ENCODE data around the gene GNB3. TPM values are rescaled to one million over a fixed set of nuclear protein-coding genes. Genes with fewer than 3 reads are reported as not detected.
"Not testable (repeated sequence)": the region's sequence is repeated elsewhere in the genome, so short reads cannot be mapped to it uniquely, and the experiment has no call there.

GNB3 gene
- polyA plus RNA-seq, 4 donors: 1.0 to 5.5 (median 3.2) TPM; not detected in 1

DNA sequence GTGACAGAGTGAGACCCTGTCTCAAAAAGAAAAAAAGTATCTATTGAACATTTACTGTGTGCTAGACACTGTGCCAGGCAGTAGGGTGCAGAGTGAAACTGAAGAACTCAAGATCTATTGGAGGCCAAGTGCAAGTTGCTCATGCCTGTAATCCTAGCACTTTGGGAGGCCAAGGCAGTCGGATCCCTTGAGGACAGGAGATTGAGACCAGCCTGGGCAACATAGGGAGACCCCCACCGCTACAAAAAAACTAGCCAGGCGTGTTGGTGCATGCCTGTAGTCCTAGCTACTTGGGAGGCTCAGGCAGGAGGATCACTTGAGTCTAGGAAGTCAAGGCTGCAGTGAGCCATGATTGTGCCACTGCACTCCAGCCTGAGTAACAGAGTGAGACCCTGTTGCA is 52.0 kb downstream of the GNB3 start:
- not testable (repeated sequence) for FAIRE-seq; H3K27ac ChIP-seq (ENCODE audit: low read depth in 1 of 3, low read length in 2 of 3); H3K36me3 ChIP-seq (ENCODE audit: control insufficient read depth in 3 of 3, insufficient read depth in 2 of 3, low read depth in 1 of 3, low read length in 3 of 3); H3K9me3 ChIP-seq (ENCODE audit: control insufficient read depth in 2 of 2, insufficient read depth in 1 of 2, low read depth in 1 of 2, low read length in 1 of 2); H3K27me3 ChIP-seq (ENCODE audit: control insufficient read depth in 3 of 3, insufficient read depth in 3 of 3, low read length in 3 of 3); H3K4me3 ChIP-seq (ENCODE audit: low read depth in 1 of 3, low read length in 3 of 3); H3K4me1 ChIP-seq (ENCODE audit: control insufficient read depth in 3 of 3, insufficient read depth in 2 of 3, low read depth in 1 of 3, low read length in 2 of 3); DNase-seq
- 89 to 97% (median 97%) methylated on average over 3 of the region's 3 CpGs for WGBS, 3 donors

GRCh38 chr12:6894321-6894720 is 53.6 kb downstream of the GNB3 start:
- H3K4me1 ChIP-seq (ENCODE audit: control insufficient read depth in 3 of 3, insufficient read depth in 2 of 3, low read depth in 1 of 3, low read length in 2 of 3): peaks cover 0 to 6% (median 0%) of the 10 kb centered on the region in 3 donors
- DNase-seq (no peak), FAIRE-seq (no peak)
- WGBS, 3 donors: 79 to 93% (median 85%) methylated on average over 3 of the region's 3 CpGs
- no peak overlapping the region for H3K27ac ChIP-seq (ENCODE audit: low read depth in 1 of 3, low read length in 2 of 3)
- H3K9me3 ChIP-seq (ENCODE audit: control insufficient read depth in 2 of 2, insufficient read depth in 1 of 2, low read depth in 1 of 2, low read length in 1 of 2): no peaks in the 10 kb centered on the region
- no peak overlapping the region for H3K4me3 ChIP-seq (ENCODE audit: low read depth in 1 of 3, low read length in 3 of 3)
- H3K27me3 ChIP-seq (ENCODE audit: control insufficient read depth in 3 of 3, insufficient read depth in 3 of 3, low read length in 3 of 3): no peaks in the 10 kb centered on the region
- no peaks in the 10 kb centered on the region for H3K36me3 ChIP-seq (ENCODE audit: control insufficient read depth in 3 of 3, insufficient read depth in 2 of 3, low read depth in 1 of 3, low read length in 3 of 3)

Other genes with a start within 250 kb of the GNB3 start
- 100 to 1,000 TPM in 2 of 4 donors, 10 to 100 TPM in 2; 88.2 to 123 (median 109) TPM for gene CHD4, start 233.5 kb upstream of the GNB3 start, polyA plus RNA-seq
- 10 to 100 TPM in 1 of 4 donors, 1 to 10 TPM in 3; 6.2 to 19.7 (median 8.3) TPM for gene LPAR5, start 205.0 kb upstream of the GNB3 start, polyA plus RNA-seq
- gene ACRBP, start 193.5 kb upstream of the GNB3 start, polyA plus RNA-seq: 1 to 10 TPM; 2.6 to 5.9 (median 3.6) TPM
- 10 to 100 TPM; 29.3 to 61.0 (median 30.5) TPM for gene ING4, start 177.8 kb upstream of the GNB3 start, polyA plus RNA-seq
- gene ZNF384, start 151.6 kb upstream of the GNB3 start, polyA plus RNA-seq: 10 to 100 TPM; 26.2 to 82.3 (median 34.6) TPM
- 1 to 10 TPM in 2 of 4 donors, not detected in 2; 1.7 to 3.4 TPM for gene PIANP, start 140.1 kb upstream of the GNB3 start, polyA plus RNA-seq
- gene COPS7A, start 116.9 kb upstream of the GNB3 start, polyA plus RNA-seq: 10 to 100 TPM; 30.5 to 49.3 (median 36.1) TPM
- gene MLF2, start 87.8 kb upstream of the GNB3 start, polyA plus RNA-seq: 100 to 1,000 TPM; 163 to 233 (median 187) TPM
- 100 to 1,000 TPM in 2 of 4 donors, 10 to 100 TPM in 2; 34.0 to 204 (median 122) TPM for gene PTMS, start 74.6 kb upstream of the GNB3 start, polyA plus RNA-seq
- gene LAG3, start 68.4 kb upstream of the GNB3 start, polyA plus RNA-seq: 1 to 10 TPM in 2 of 4 donors, under 1 TPM in 2; 0.67 to 5.9 (median 1.3) TPM
- gene CD4, start 51.4 kb upstream of the GNB3 start, polyA plus RNA-seq: 10 to 100 TPM in 1 of 4 donors, 1 to 10 TPM in 2, under 1 TPM in 1; 0.89 to 19.1 (median 6.5) TPM
- gene GPR162, start 19.1 kb upstream of the GNB3 start, polyA plus RNA-seq: 1 to 10 TPM in 3 of 4 donors, not detected in 1; 1.1 to 6.7 (median 5.1) TPM
- gene P3H3, start 12.5 kb upstream of the GNB3 start, polyA plus RNA-seq: 10 to 100 TPM in 1 of 4 donors, 1 to 10 TPM in 2, under 1 TPM in 1; 0.89 to 18.3 (median 4.9) TPM
- gene CDCA3, start 10.4 kb downstream of the GNB3 start, polyA plus RNA-seq: 10 to 100 TPM; 30.3 to 99.1 (median 49.0) TPM
- gene USP5, start 11.2 kb downstream of the GNB3 start, polyA plus RNA-seq: 10 to 100 TPM; 31.9 to 54.0 (median 39.2) TPM
- 1,000 to 10,000 TPM in 2 of 4 donors, 100 to 1,000 TPM in 2; 574 to 1,439 (median 1,040) TPM for gene TPI1, start 26.6 kb downstream of the GNB3 start, polyA plus RNA-seq
- gene SPSB2, start 32.4 kb downstream of the GNB3 start, polyA plus RNA-seq: 10 to 100 TPM in 3 of 4 donors, 1 to 10 TPM in 1; 9.7 to 22.5 (median 12.7) TPM
- gene LRRC23, start 63.9 kb downstream of the GNB3 start, polyA plus RNA-seq: 1 to 10 TPM; 3.6 to 8.2 (median 4.7) TPM
- gene ENO2, start 73.7 kb downstream of the GNB3 start, polyA plus RNA-seq: 10 to 100 TPM in 1 of 4 donors, 1 to 10 TPM in 2, under 1 TPM in 1; 0.67 to 19.1 (median 3.1) TPM
- gene ATN1, start 87.0 kb downstream of the GNB3 start, polyA plus RNA-seq: 10 to 100 TPM; 34.0 to 63.3 (median 46.2) TPM
- gene RNU7-1, start 102.9 kb downstream of the GNB3 start, polyA plus RNA-seq: not detected
- gene C12orf57, start 103.1 kb downstream of the GNB3 start, polyA plus RNA-seq: 100 to 1,000 TPM; 119 to 379 (median 273) TPM
- 10 to 100 TPM; 37.4 to 81.1 (median 58.7) TPM for gene PTPN6, start 110.4 kb downstream of the GNB3 start, polyA plus RNA-seq
- 100 to 1,000 TPM; 165 to 311 (median 212) TPM for gene PHB2, start 129.7 kb downstream of the GNB3 start, polyA plus RNA-seq
- 10 to 100 TPM; 12.3 to 39.3 (median 23.2) TPM for gene EMG1, start 130.0 kb downstream of the GNB3 start, polyA plus RNA-seq
- gene LPCAT3, start 177.6 kb downstream of the GNB3 start, polyA plus RNA-seq: 10 to 100 TPM; 67.8 to 95.9 (median 77.3) TPM
- gene C1S, start 219.8 kb downstream of the GNB3 start, polyA plus RNA-seq: 100 to 1,000 TPM in 1 of 4 donors, 10 to 100 TPM in 2, 1 to 10 TPM in 1; 4.7 to 196 (median 35.0) TPM

All from small intestine (tissue), 7 donors.